GM10266 (cell line): ENCODE data around the gene DSCAML1.

Experiments used
- DNase-seq: peaks from one replicate; pipeline ENCODE4 v3.0.0; 2012; ENCODE audit errors: extremely low spot score
- TF ChIP-seq, protein P1 (sequence below): IDR thresholded peaks from 2 replicates; pipeline ENCODE4 v1.5.1; 2012; ENCODE audit warnings: mild to moderate bottlenecking, low read depth; ENCODE audit not compliant: control insufficient read depth, insufficient read depth; ENCODE audit errors: missing control alignments

The DSCAML1 gene

DNA sequence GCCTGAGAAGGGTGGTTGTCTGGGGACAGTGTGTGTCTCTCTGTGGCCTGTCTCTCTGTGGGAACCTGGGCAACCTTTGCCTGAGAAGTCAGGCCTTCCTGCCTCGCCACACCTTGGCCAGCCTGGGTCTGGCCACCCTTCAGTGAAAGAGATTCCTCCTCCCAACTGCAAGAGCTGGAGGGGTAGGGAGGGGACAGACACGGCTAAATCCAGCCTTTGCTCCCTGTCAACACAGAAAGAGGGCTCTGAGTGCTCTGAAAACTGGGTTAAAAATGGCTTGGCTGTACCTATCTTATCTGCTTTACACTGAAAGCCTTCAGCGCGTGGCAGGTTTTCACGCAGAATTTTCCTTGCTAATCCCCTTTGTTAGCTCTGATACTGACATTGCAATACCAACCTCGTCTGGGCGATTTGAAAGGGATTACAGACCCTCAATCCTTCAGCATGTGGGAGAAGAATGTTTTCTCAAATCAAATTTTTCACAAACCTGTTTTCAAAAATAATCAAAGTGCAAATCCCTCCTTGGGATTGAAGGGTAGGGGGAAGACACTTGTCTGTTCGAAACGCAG lies 163.7 kb downstream of the DSCAML1 start:
- no peak for DNase-seq
- TF ChIP-seq, protein P1, sequence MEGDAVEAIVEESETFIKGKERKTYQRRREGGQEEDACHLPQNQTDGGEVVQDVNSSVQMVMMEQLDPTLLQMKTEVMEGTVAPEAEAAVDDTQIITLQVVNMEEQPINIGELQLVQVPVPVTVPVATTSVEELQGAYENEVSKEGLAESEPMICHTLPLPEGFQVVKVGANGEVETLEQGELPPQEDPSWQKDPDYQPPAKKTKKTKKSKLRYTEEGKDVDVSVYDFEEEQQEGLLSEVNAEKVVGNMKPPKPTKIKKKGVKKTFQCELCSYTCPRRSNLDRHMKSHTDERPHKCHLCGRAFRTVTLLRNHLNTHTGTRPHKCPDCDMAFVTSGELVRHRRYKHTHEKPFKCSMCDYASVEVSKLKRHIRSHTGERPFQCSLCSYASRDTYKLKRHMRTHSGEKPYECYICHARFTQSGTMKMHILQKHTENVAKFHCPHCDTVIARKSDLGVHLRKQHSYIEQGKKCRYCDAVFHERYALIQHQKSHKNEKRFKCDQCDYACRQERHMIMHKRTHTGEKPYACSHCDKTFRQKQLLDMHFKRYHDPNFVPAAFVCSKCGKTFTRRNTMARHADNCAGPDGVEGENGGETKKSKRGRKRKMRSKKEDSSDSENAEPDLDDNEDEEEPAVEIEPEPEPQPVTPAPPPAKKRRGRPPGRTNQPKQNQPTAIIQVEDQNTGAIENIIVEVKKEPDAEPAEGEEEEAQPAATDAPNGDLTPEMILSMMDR = no peak

DNA sequence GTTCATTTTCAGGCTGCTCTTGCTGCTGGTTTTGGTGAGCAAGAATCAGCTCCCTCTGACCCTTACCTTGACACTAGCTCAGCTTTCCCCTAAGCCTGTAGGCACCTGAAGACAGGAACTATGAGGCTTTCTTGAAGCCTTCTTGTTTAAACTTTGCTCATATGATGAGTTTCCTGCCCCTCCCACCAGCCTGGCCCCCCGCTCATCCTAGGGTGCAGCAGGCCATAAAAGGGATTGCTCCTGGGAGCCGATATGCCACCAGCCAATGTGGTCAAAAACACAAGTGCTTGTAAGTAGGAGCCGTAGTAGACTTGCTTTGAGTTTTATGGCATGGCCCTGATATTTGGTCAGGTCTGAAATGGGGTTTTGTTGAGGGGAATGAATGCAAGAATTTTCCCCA lies 164.7 kb downstream of the DSCAML1 start:
- TF ChIP-seq, protein P1 = no peak
- DNase-seq = no peak

DNA sequence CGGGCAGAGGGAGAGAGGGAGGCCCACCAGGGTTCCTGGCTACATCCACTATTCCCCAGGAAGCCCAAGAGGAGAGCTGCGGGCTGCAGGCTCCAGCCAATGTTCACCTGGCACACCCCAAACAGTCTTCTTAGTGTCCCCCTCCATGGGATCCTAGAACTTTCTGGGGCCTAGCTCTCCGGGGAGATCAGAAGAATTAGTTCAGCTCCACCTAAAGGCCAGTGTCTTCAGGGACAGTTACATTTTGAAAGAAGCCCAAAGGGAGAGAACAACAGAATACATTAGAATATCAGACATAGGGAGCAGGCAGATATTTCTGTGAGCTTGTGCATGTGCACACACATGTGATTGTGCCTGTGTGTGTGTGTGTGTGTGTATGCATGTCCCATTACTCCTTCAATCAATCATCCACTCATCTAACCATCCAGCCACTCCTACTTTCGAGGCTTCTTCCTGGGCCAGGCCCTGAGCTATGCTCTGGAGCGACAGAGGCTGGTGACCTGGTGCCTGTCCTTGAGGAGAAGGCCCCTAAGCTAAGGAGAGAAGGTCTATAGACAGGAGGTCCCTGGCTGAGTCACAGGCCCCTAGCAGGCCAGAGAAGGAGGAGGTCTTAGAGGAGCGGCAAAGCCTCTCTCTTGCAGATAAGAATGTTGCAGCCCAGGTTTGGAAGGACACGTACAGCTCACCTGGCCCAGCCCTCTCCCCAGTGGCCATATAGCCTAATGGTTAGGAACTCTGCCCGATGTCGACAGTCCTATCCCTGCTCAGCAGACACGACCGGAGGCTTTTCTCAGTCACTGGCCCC lies 165.5 kb downstream of the DSCAML1 start:
- TF ChIP-seq, protein P1 = no peak
- no peak for DNase-seq

DNA sequence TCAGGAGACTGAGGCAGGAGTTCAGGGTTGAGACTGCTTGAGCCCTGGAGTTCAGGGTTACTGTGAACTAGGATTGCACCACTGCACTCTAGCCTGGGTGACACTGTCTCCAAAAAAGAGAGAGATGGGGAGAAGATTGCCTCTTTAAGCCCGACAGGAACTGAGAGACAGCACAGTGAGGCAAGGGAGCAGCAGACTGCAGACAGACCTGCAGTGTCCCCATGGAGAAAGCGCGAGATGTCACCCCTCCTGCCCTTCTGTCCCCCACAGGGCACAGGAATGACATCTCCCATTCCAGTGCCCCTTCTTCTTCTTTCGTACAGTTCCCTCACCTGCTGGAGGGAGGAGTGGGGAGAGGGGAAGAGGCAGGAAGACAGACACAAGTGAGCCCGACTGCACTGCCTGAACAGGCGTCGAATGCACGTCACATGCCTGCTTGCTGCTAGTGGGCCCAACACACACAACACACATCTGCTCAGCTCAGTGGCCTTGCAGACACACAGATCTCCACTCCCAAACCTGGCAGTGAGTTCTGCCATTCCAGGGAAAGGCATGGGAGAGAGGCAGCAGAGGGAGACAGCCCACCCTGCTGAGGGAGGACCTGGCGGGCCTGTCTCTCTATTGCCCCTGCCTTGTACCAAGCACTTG lies 167.0 kb downstream of the DSCAML1 start:
- TF ChIP-seq, protein P1 = no peak

DNA sequence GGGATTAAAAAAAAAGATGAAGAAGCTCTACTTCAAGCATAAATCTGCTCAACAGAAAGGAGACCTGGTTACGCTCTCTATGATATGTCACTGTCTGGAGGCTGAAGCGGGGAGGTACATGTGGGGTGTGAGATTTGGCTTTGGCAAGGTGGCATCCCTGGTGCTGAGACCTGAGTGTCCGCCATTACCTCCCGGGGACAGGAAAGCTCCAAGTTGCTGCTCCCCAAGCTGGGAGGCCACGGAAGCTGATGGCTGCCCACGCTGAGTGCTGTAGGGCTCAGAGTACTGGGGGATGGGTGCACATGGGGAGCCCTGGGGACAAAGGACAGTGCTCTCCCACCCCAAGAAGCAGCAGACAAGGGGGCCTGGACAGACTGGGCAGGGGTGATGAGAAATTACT lies 167.9 kb downstream of the DSCAML1 start:
- no peak for DNase-seq
- TF ChIP-seq, protein P1 = no peak

More for the DNA sequence above, 167.0 kb downstream of the DSCAML1 start:
- no peak for DNase-seq

DNA sequence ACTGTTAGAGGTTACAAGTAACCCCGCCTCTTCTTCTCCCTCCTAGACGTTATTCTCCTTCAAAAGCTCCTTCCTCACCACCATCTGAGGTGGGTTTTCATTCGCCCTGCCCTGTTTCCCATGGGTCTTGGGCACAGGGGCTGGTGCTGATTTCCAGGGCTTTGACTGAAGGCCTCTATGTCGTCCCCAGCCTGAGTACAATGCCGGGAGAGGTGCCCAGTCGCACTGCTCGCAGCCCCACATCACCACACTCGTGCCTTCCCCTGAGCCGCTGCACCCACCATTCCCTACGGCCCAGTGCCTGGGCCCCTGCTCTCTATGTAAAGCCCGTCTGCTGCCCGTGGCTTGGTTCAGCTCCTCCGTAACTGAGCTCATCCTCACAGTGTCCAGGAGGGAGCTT lies 169.8 kb downstream of the DSCAML1 start:
- DNase-seq = no peak
- TF ChIP-seq, protein P1 = no peak

DNA sequence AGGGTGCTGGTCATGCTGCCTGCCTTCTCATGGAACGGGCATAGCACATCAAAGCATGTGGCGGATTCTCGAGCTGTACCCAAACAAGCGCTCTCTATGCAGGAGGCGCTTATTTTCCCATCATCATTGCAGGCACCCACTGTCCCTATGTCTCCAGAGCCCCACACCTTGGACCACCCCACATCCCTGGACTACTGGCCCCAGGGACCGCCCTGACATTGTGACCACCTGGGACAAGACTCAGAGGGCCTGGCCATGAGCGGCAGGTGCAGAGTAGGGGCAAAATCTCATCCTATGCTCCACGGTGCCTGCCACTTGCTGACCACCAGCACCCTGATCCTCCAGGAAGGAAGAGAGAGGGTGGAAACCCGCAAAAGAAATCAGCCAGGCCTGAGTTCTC lies 170.4 kb downstream of the DSCAML1 start:
- TF ChIP-seq, protein P1 = no peak
- no peak for DNase-seq
